Measurements from ENCODE around the gene MRPS18B. TPM values are rescaled to one million over a fixed set of nuclear protein-coding genes. Genes with fewer than 3 reads are reported as not detected.

Gene MRPS18B
- total RNA-seq, 2 donors from 2014 or later: 65.6 to 87.7 TPM

GRCh38 chr6:30616811-30617564 is 652 bp upstream of the MRPS18B start, which contains the start of gene PPP1R10:
Gene PPP1R10 (minus strand): TSS chr6:30617243. CDS start chr6:30609944, 7,299 bp downstream.
- no peak for TF ChIP-seq CTCF (IDR thresholded peaks at IDR 0.05)
- DNase-seq (ENCODE audit: low spot score): peak; percentile 100
- Histone ChIP-seq H3K9me3 (no peaks in the 10 kb centered on the region), H3K4me1 (peaks cover 0 to 42% of the 10 kb centered on the region in 2 donors), H3K36me3 (peaks cover 42% of the 10 kb centered on the region), H3K4me3 (peak within 1 kb of the TSS; percentile 78 to 95), H3K27ac (peak within 1 kb of the TSS; percentile 97), H3K27me3 (no peaks in the 10 kb centered on the region)

- peaks cover 0 to 28% of the 10 kb centered on the region in 2 donors for H3K4me1 ChIP-seq
- no peaks in the 10 kb centered on the region for H3K27me3 ChIP-seq
- peak overlapping the region; percentile 55 to 65 for H3K4me3 ChIP-seq
- no peaks in the 10 kb centered on the region for H3K9me3 ChIP-seq
- no peak for TF ChIP-seq CTCF (IDR thresholded peaks at IDR 0.05)
- H3K36me3 ChIP-seq: peaks cover 56% of the 10 kb centered on the region
- peak overlapping the region; percentile 97 for H3K27ac ChIP-seq
- no peak for DNase-seq (ENCODE audit: low spot score)
These were observed 694 bp downstream of the MRPS18B start for GRCh38 chr6:30618270-30618797.

- Histone ChIP-seq H3K27ac (no peak overlapping the region), H3K4me3 (no peak overlapping the region)
These were observed 1.9 kb downstream of the MRPS18B start for GRCh38 chr6:30619561-30619960.

GRCh38 chr6:30625511-30625910 is 7.9 kb downstream of the MRPS18B start:
- Histone ChIP-seq H3K4me1 (peaks cover 0 to 13% of the 10 kb centered on the region in 2 donors), H3K36me3 (peaks cover 61% of the 10 kb centered on the region), H3K27me3 (no peaks in the 10 kb centered on the region), H3K4me3 (no peak overlapping the region), H3K27ac (no peak overlapping the region), H3K9me3 (no peaks in the 10 kb centered on the region)
- TF ChIP-seq CTCF (IDR thresholded peaks at IDR 0.05): no peak
- no peak for DNase-seq (ENCODE audit: low spot score)

More at GRCh38 chr6:30619561-30619960, 1.9 kb downstream of the MRPS18B start:
- TF ChIP-seq CTCF (IDR thresholded peaks at IDR 0.05): no peak
- H3K27me3 ChIP-seq: no peaks in the 10 kb centered on the region
- H3K4me1 ChIP-seq: peaks cover 0 to 16% of the 10 kb centered on the region in 2 donors
- DNase-seq (ENCODE audit: low spot score): no peak
- no peaks in the 10 kb centered on the region for H3K9me3 ChIP-seq
- peaks cover 66% of the 10 kb centered on the region for H3K36me3 ChIP-seq

GRCh38 chr6:30626484-30627366 is 9.1 kb downstream of the MRPS18B start, which contains the start of gene ATAT1:
Gene ATAT1 (plus strand): TSS chr6:30626874.
- Histone ChIP-seq H3K4me1 (peaks cover 0 to 13% of the 10 kb centered on the region in 2 donors), H3K4me3 (peak within 1 kb of the TSS; percentile 52 to 59), H3K9me3 (no peaks in the 10 kb centered on the region), H3K27ac (peak within 1 kb of the TSS; percentile 89 to 90), H3K36me3 (peaks cover 54% of the 10 kb centered on the region), H3K27me3 (no peaks in the 10 kb centered on the region)
- peak in 1 of 2 donors; percentile 66 for TF ChIP-seq CTCF (IDR thresholded peaks at IDR 0.05)
- DNase-seq (ENCODE audit: low spot score): peak; percentile 94
